ENCODE measurements around the gene ALG9. TPM values are rescaled to one million over a fixed set of nuclear protein-coding genes. Genes with fewer than 3 reads are reported as not detected.

The ALG9 gene
- polyA plus RNA-seq, 3 donors, result 7.4 to 7.9 (median 7.8) TPM

GRCh38 chr11:111801135-111801534 is 70.2 kb downstream of the ALG9 start:
- intact Hi-C loops (cut with micrococcal nuclease), result no loop called here
- no peak overlapping the region for H3K4me2 ChIP-seq (replicated peaks; ENCODE audit: extremely low read depth, low read length, poor library complexity, severe bottlenecking)
- no peak overlapping the region for H3K4me3 Mint-ChIP-seq
- no peak for DNase-seq
- H3K4me1 Mint-ChIP-seq, result peaks cover 7% of the 10 kb centered on the region
- H3K36me3 ChIP-seq (replicated peaks in 1 of 2; ENCODE audit: control insufficient read depth in 1 of 2, insufficient read depth in 2 of 2, low read length in 2 of 2), result peaks cover 5 to 81% of the 10 kb centered on the region in 2 donors
- no peak overlapping the region for H3K27ac Mint-ChIP-seq
- peaks cover 3 to 8% of the 10 kb centered on the region in 2 donors for H3K4me1 ChIP-seq (ENCODE audit: control insufficient read depth in 1 of 2, insufficient read depth in 2 of 2, low read length in 2 of 2)
- H3K79me2 ChIP-seq (ENCODE audit: insufficient read depth, low read length), result no peaks in the 10 kb centered on the region
- no CpG with 5 or more reads among the region's 2 CpGs for WGBS (ENCODE audit: insufficient coverage)
- peaks cover 17 to 21% of the 10 kb centered on the region in 2 donors for H3K9me3 ChIP-seq (replicated peaks in 1 of 2; ENCODE audit: control insufficient read depth in 1 of 2, insufficient read depth in 1 of 2, low read length in 2 of 2)
- no peak overlapping the region for H3K27ac ChIP-seq (ENCODE audit: low read depth in 1 of 2, low read length in 2 of 2)
- no peak overlapping the region for H3K4me3 ChIP-seq (replicated peaks in 1 of 3; ENCODE audit: low read depth in 2 of 3, low read length in 3 of 3)
- no peaks in the 10 kb centered on the region for H3K27me3 ChIP-seq (ENCODE audit: control insufficient read depth in 2 of 2, insufficient read depth in 2 of 2, low read length in 2 of 2)
- H3K9ac ChIP-seq (ENCODE audit: insufficient read depth, low read length, poor library complexity, severe bottlenecking), result no peak overlapping the region
- peaks cover 15 to 35% (median 28%) of the 10 kb centered on the region in 7 donors for H3K9me3 Mint-ChIP-seq
- no peaks in the 10 kb centered on the region for H3K27me3 Mint-ChIP-seq (ENCODE audit: low read depth in 3 of 3)
- TF ChIP-seq CTCF (IDR thresholded peaks at IDR 0.05), result no peak
- H2AFZ ChIP-seq (ENCODE audit: insufficient read depth, low read depth, low read length, poor library complexity, severe bottlenecking), result no peak overlapping the region
- peaks cover 55 to 73% of the 10 kb centered on the region in 2 donors for H3K36me3 Mint-ChIP-seq
- no peaks in the 10 kb centered on the region for H4K20me1 ChIP-seq (ENCODE audit: insufficient read depth, low read length)

- Histone ChIP-seq H3K36me3 (replicated peaks in 1 of 2; ENCODE audit: control insufficient read depth in 1 of 2, insufficient read depth in 2 of 2, low read length in 2 of 2) (peaks cover 3 to 56% of the 10 kb centered on the region in 2 donors), H4K20me1 (ENCODE audit: insufficient read depth, low read length) (no peaks in the 10 kb centered on the region), H3K4me3 (replicated peaks in 1 of 3; ENCODE audit: low read depth in 2 of 3, low read length in 3 of 3) (no peak overlapping the region), H3K9me3 (replicated peaks in 1 of 2; ENCODE audit: control insufficient read depth in 1 of 2, insufficient read depth in 1 of 2, low read length in 2 of 2) (peaks cover 17 to 21% of the 10 kb centered on the region in 2 donors), H3K27ac (ENCODE audit: low read depth in 1 of 2, low read length in 2 of 2) (no peak overlapping the region), H3K27me3 (ENCODE audit: control insufficient read depth in 2 of 2, insufficient read depth in 2 of 2, low read length in 2 of 2) (no peaks in the 10 kb centered on the region), H3K4me1 (ENCODE audit: control insufficient read depth in 1 of 2, insufficient read depth in 2 of 2, low read length in 2 of 2) (peaks cover 3 to 8% of the 10 kb centered on the region in 2 donors), H3K4me2 (replicated peaks; ENCODE audit: extremely low read depth, low read length, poor library complexity, severe bottlenecking) (no peak overlapping the region), H2AFZ (ENCODE audit: insufficient read depth, low read depth, low read length, poor library complexity, severe bottlenecking) (no peak overlapping the region), H3K79me2 (ENCODE audit: insufficient read depth, low read length) (no peaks in the 10 kb centered on the region), H3K9ac (ENCODE audit: insufficient read depth, low read length, poor library complexity, severe bottlenecking) (no peak overlapping the region)
- H3K4me3 Mint-ChIP-seq, result no peak overlapping the region
- peaks cover 7% of the 10 kb centered on the region for H3K4me1 Mint-ChIP-seq
- no peak overlapping the region for H3K27ac Mint-ChIP-seq
- H3K9me3 Mint-ChIP-seq, result peaks cover 15 to 35% (median 28%) of the 10 kb centered on the region in 7 donors
- no peak for DNase-seq
- no peak for TF ChIP-seq CTCF (IDR thresholded peaks at IDR 0.05)
- 100% methylated on average over 1 of the region's 1 CpG for WGBS (ENCODE audit: insufficient coverage)
- intact Hi-C loops (cut with micrococcal nuclease), result no loop called here
- no peaks in the 10 kb centered on the region for H3K27me3 Mint-ChIP-seq (ENCODE audit: low read depth in 3 of 3)
- peaks cover 43 to 63% of the 10 kb centered on the region in 2 donors for H3K36me3 Mint-ChIP-seq
Measured at GRCh38 chr11:111798279-111798678, 73.1 kb downstream of the ALG9 start.
